ENCODE results near the gene DIPK1A. TPM values are rescaled to one million over a fixed set of nuclear protein-coding genes. Genes with fewer than 3 reads are reported as not detected.

Gene DIPK1A
- total RNA-seq, 1 experiment from 2014 or later: 1.0 TPM

DNA sequence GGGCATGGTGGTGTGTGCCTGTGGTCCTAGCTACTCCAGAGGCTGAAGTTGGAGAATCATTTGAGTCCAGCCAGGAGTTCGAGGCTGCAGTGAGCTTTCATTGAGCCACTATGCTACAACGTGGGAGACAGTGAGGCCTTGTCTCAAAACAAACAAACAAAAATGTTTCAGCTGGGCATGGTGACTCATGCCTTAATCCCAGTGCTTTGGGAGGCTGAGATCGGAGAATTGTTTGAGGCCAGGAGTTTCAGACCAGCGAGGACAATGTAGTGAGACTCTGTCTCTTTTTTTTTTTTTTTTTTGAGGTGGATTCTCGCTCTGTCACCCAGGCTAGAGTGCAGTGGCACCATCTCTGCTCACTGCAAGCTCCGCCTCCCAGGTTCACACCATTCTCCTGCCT is 134.5 kb downstream of the DIPK1A start:
- intact Hi-C loops (cut with micrococcal nuclease): no loop called here
- TF ChIP-seq, protein P1, sequence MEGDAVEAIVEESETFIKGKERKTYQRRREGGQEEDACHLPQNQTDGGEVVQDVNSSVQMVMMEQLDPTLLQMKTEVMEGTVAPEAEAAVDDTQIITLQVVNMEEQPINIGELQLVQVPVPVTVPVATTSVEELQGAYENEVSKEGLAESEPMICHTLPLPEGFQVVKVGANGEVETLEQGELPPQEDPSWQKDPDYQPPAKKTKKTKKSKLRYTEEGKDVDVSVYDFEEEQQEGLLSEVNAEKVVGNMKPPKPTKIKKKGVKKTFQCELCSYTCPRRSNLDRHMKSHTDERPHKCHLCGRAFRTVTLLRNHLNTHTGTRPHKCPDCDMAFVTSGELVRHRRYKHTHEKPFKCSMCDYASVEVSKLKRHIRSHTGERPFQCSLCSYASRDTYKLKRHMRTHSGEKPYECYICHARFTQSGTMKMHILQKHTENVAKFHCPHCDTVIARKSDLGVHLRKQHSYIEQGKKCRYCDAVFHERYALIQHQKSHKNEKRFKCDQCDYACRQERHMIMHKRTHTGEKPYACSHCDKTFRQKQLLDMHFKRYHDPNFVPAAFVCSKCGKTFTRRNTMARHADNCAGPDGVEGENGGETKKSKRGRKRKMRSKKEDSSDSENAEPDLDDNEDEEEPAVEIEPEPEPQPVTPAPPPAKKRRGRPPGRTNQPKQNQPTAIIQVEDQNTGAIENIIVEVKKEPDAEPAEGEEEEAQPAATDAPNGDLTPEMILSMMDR (conservative IDR thresholded peaks at IDR 0.05; ENCODE audit: low read depth, low read length): no peak
- TF ChIP-seq EZH2phosphoT487 (IDR thresholded peaks at IDR 0.05; ENCODE audit: borderline replicate concordance, low read length): no peak
- no peak for TF ChIP-seq EZH2 (IDR thresholded peaks at IDR 0.05; ENCODE audit: low read length, unreplicated experiment)
- CTCF ChIA-PET: no interaction called here

DNA sequence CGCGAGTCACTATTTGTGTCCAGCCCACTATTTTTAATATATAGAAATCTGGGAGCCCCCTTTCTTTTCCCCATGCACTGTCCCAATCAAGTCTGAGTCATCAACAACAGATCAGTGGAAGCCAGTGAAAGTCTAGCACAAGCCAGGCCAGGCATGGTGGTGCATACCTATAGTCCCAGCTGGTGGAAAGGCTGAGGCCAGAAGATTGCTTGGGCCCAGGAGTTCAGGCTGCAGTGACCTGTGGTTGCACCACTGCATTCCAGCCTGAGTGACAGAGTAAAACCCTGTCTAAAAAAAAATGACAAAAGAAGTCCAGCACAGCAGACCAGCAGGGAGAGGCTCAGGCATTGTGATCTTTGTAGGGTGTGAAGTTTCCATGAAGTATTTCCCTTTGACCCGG is 138.4 kb downstream of the DIPK1A start:
- H3K36me3 ChIP-seq (ENCODE audit: low read depth, low read length): no peaks in the 10 kb centered on the region
- H3K9me3 ChIP-seq (ENCODE audit: low read length): no peaks in the 10 kb centered on the region
- H3K27me3 ChIP-seq (ENCODE audit: low read length): no peaks in the 10 kb centered on the region
- POLR2A ChIA-PET (ENCODE audit: unreplicated experiment): no interaction called here
- CTCF ChIA-PET: interaction anchor here (1.1 kb wide), 1 partner anchor 74 kb away, joined by 3 read pairs; no protein-coding TSS in a partner anchor
- no peak overlapping the region for H2AFZ ChIP-seq (ENCODE audit: low read length)
- DNase-seq (peak; percentile 12), ATAC-seq (no peak)
- no peaks in the 10 kb centered on the region for H4K20me1 ChIP-seq (ENCODE audit: low read length)
- no peak for TF ChIP-seq EZH2phosphoT487 (IDR thresholded peaks at IDR 0.05; ENCODE audit: borderline replicate concordance, low read length)
- TF ChIP-seq, protein P1 (conservative IDR thresholded peaks at IDR 0.05; ENCODE audit: low read depth, low read length): no peak
- TF ChIP-seq EZH2 (IDR thresholded peaks at IDR 0.05; ENCODE audit: low read length, unreplicated experiment): no peak
- no peak overlapping the region for H3K4me3 ChIP-seq (ENCODE audit: low read length)
- no peak overlapping the region for H3K27ac ChIP-seq (ENCODE audit: low read length)
- BruUV-seq (replicated peaks): no TSS peak
- no peak overlapping the region for H3K4me2 ChIP-seq (ENCODE audit: low read length)
- no peaks in the 10 kb centered on the region for H3F3A ChIP-seq (ENCODE audit: low read length, unreplicated experiment)
- H3K9ac ChIP-seq (ENCODE audit: low read length): no peak overlapping the region
- H3K4me1 ChIP-seq (ENCODE audit: insufficient read depth, low read length): peaks cover 3% of the 10 kb centered on the region
- no peaks in the 10 kb centered on the region for H3K9me2 ChIP-seq (replicated peaks; ENCODE audit: low read length)
- intact Hi-C loops (cut with micrococcal nuclease): no loop called here
- no peaks in the 10 kb centered on the region for H3K79me2 ChIP-seq (ENCODE audit: low read length)

More for the DNA sequence above, 134.5 kb downstream of the DIPK1A start:
- Histone ChIP-seq H3K9ac (ENCODE audit: low read length) (no peak overlapping the region), H3K27ac (ENCODE audit: low read length) (no peak overlapping the region), H3F3A (ENCODE audit: low read length, unreplicated experiment) (no peaks in the 10 kb centered on the region), H3K36me3 (ENCODE audit: low read depth, low read length) (no peaks in the 10 kb centered on the region), H3K9me2 (replicated peaks; ENCODE audit: low read length) (no peaks in the 10 kb centered on the region), H3K9me3 (ENCODE audit: low read length) (no peaks in the 10 kb centered on the region), H3K79me2 (ENCODE audit: low read length) (peaks cover under 1% of the 10 kb centered on the region; the same call in 1 of the 2 replicates), H3K4me1 (ENCODE audit: insufficient read depth, low read length) (no peaks in the 10 kb centered on the region), H2AFZ (ENCODE audit: low read length) (no peak overlapping the region), H4K20me1 (ENCODE audit: low read length) (no peaks in the 10 kb centered on the region), H3K27me3 (ENCODE audit: low read length) (no peaks in the 10 kb centered on the region), H3K4me2 (ENCODE audit: low read length) (no peak overlapping the region), H3K4me3 (ENCODE audit: low read length) (no peak overlapping the region)
- BruUV-seq (replicated peaks): no TSS peak
- POLR2A ChIA-PET (ENCODE audit: unreplicated experiment): no interaction called here
- ATAC-seq (no peak), DNase-seq (peak; percentile 49)

DNA sequence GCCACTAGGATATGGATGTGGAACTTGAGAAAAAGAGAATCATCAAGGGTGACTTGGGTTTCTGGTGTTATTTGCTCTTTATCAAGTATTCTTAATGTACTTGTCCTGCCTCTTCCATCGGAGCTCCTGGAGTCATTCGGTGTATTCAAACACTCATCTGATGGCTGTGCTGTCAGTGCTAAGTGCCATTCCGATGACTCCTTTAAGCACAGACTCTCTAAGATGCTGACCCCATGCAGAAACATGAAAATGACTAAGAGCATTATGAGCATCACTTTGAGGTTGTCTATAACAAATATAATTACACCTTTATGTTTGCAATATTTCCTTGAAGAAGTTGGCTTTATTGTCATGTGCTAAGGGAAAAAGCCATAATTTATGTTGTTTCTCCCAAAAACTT is 140.7 kb downstream of the DIPK1A start:
- DNase-seq (no peak), ATAC-seq (no peak)
- intact Hi-C loops (cut with micrococcal nuclease): no loop called here
- Histone ChIP-seq H3K9me2 (replicated peaks; ENCODE audit: low read length) (no peaks in the 10 kb centered on the region), H3K9me3 (ENCODE audit: low read length) (no peaks in the 10 kb centered on the region), H3F3A (ENCODE audit: low read length, unreplicated experiment) (no peaks in the 10 kb centered on the region), H3K27me3 (ENCODE audit: low read length) (no peaks in the 10 kb centered on the region), H3K79me2 (ENCODE audit: low read length) (no peaks in the 10 kb centered on the region), H3K4me1 (ENCODE audit: insufficient read depth, low read length) (peaks cover 18% of the 10 kb centered on the region), H3K27ac (ENCODE audit: low read length) (no peak overlapping the region), H4K20me1 (ENCODE audit: low read length) (no peaks in the 10 kb centered on the region), H3K36me3 (ENCODE audit: low read depth, low read length) (no peaks in the 10 kb centered on the region), H3K9ac (ENCODE audit: low read length) (no peak overlapping the region), H2AFZ (ENCODE audit: low read length) (no peak overlapping the region), H3K4me2 (ENCODE audit: low read length) (no peak overlapping the region), H3K4me3 (ENCODE audit: low read length) (no peak overlapping the region)
- TF ChIP-seq EZH2phosphoT487 (IDR thresholded peaks at IDR 0.05; ENCODE audit: borderline replicate concordance, low read length): no peak
- TF ChIP-seq, protein P1 (conservative IDR thresholded peaks at IDR 0.05; ENCODE audit: low read depth, low read length): no peak
- TF ChIP-seq EZH2 (IDR thresholded peaks at IDR 0.05; ENCODE audit: low read length, unreplicated experiment): no peak
- ChIA-PET CTCF (interaction anchor here (0.6 kb wide), 1 partner anchor 44 kb away, joined by 4 read pairs; no protein-coding TSS in a partner anchor), POLR2A (ENCODE audit: unreplicated experiment) (no interaction called here)
- BruUV-seq (replicated peaks): no TSS peak
